GM13976 (cell line): ENCODE data around the gene RNF130.

Experiments used
- DNase-seq: peaks from one replicate; pipeline ENCODE4 v3.0.0; 2012; ENCODE audit warnings: low spot score
- CTCF ChIP-seq: IDR thresholded peaks from 2 replicates; pipeline ENCODE4 v1.5.1; 2012; ENCODE audit warnings: borderline replicate concordance, mild to moderate bottlenecking; ENCODE audit not compliant: insufficient read depth; ENCODE audit errors: extremely low read depth, missing control alignments, control extremely low read depth
- in situ Hi-C: fragments of 300-500 bp; cut with MboI; formaldehyde crosslinking; loops from one replicate; pipeline ENCODE4 v1.12.0; 2022; ENCODE audit warnings: low sequenced_read_pairs, mixed read lengths, inconsistent platforms; ENCODE audit not compliant: unreplicated experiment

The RNF130 gene

GRCh38 chr5:179923436-179923835 lies 148.1 kb downstream of the RNF130 start:
- DNase-seq: no peak
- no peak for TF ChIP-seq CTCF
- in situ Hi-C loops: no loop called here

DNA sequence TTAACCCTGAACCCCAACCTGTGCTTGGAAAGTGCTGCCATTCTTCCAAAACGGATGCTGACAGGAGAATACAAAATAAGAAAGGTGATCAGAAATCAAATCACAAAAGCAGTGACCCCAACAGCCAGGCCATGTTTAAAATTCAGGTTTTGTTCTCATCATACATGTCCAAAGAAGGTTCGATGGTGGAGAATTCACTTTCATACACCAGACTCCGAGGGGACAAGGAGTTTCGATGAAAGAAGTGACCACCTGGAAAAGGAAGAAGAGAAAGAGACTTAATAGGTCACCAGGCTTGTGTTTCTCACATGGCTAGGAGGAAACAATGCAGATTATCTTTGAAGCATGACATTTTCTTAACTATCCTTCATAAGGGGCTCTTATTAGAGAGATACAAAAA lies 151.4 kb downstream of the RNF130 start:
- in situ Hi-C loops: no loop called here
- no peak for DNase-seq
- TF ChIP-seq CTCF: no peak

DNA sequence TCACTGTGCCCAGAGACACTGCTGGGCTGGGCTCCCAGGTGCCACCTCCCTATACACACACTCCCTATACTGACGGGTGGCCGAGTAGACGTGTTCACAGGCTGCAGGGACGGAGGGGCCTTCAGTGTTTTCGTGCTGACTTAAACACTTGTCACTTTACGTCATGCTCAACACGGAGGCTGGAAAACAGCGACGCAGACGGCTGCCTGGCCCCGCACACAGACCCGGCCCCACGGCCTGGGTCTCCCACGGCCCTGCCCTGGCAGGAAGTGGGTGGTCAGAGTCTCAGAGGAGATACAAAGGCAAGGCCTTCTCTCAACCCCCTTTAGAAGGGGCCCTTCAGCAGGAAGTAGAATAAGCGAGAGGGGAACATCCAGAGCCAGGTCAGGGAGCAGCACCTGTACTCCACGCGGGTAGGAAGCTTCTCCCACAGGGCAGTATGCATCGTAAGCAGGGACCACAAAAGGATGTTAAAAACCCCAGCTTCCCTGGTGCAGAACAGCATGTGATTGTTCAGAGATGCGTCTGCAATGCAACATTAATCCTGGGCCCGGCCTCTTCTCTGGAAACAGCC lies 152.0 kb downstream of the RNF130 start:
- TF ChIP-seq CTCF: no peak
- in situ Hi-C loops: no loop called here
- no peak for DNase-seq

- DNase-seq: no peak
- in situ Hi-C loops: no loop called here
- TF ChIP-seq CTCF: no peak
These were observed 152.6 kb downstream of the RNF130 start for GRCh38 chr5:179918742-179919486.

- no peak for TF ChIP-seq CTCF
- in situ Hi-C loops: no loop called here
- DNase-seq: no peak
These were observed 155.0 kb downstream of the RNF130 start for GRCh38 chr5:179916523-179916922.

GRCh38 chr5:179915406-179915935 lies 156.1 kb downstream of the RNF130 start:
- in situ Hi-C loops: no loop called here
- no peak for TF ChIP-seq CTCF
- no peak for DNase-seq
